Omental fat pad (tissue), 4 donors: Measurements from ENCODE around the gene DEDD2. TPM values are rescaled to one million over a fixed set of nuclear protein-coding genes. Genes with fewer than 3 reads are reported as not detected.

ENCODE experiments used
- ATAC-seq: fragments of 150-250 bp; one replicate; pipeline ENCODE4 v1.9.1; 2016; ENCODE audit warnings: mild to moderate bottlenecking, moderate library complexity; ENCODE audit not compliant: low FRiP score
- DNase-seq: peaks from one replicate; pipeline ENCODE4 v3.0.0-alpha.2; 2019; ENCODE audit warnings: low spot score
- total RNA-seq, 4 donors: library from RNA; depleted of rRNA; stranded (reverse); fragments of >200 nt; gene quantifications; one replicate each; pipeline ENCODE4 v1.1.0, GENCODE V29; 2016
- TF ChIP-seq, protein P1 (sequence below), 3 donors: fragments of 450-650 bp; IDR thresholded peaks; one replicate each; pipeline ENCODE4 v1.5.1; 2016 to 2017; ENCODE audit warnings: antibody characterized with exemption in 3 of 3, mild to moderate bottlenecking in 3 of 3, moderate library complexity in 2 of 3

The DEDD2 gene
- total RNA-seq, 4 donors from 2014 or later = 22.0 to 59.3 (median 29.9) TPM

DNA sequence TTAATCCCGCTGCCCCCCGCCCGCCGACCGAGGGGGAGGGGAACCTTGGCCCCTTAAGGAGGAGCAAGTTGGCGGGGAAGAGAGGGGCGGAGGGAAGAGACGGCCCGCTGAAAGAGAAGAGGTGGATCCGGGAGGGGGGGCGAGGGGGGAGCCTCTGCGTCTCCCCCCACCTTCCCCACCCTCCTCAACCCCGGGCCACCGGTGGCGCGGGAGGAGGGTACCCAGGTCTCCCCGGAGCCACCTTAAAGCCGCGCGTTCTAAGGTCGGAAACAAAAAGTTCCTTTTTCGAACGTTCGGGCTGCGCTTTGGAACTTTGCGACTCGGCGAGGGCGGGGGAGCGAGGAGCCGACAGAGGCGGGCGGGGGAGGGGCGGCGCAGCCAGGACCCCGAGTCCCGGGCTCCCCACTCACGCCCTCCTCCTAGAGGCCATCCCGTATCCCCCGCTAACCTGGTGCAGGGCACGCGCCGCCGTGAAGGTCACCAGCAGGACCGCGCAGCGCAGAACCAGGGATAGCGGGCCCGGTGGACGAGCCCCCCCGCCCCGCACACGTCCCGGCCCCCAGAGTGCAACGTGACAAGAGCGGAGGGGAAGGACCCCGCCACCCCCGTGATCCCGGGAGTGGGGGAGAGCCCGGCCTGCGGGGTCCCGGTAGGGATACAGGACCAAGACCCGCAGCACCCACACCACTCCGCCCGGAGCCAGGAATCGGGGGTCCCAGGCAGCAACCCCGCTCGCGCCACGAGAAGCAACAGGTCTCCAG lies 36.8 kb upstream of the DEDD2 start:
- DNase-seq (no peak), ATAC-seq (peak; percentile 20)
- TF ChIP-seq, protein P1, sequence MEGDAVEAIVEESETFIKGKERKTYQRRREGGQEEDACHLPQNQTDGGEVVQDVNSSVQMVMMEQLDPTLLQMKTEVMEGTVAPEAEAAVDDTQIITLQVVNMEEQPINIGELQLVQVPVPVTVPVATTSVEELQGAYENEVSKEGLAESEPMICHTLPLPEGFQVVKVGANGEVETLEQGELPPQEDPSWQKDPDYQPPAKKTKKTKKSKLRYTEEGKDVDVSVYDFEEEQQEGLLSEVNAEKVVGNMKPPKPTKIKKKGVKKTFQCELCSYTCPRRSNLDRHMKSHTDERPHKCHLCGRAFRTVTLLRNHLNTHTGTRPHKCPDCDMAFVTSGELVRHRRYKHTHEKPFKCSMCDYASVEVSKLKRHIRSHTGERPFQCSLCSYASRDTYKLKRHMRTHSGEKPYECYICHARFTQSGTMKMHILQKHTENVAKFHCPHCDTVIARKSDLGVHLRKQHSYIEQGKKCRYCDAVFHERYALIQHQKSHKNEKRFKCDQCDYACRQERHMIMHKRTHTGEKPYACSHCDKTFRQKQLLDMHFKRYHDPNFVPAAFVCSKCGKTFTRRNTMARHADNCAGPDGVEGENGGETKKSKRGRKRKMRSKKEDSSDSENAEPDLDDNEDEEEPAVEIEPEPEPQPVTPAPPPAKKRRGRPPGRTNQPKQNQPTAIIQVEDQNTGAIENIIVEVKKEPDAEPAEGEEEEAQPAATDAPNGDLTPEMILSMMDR (IDR thresholded peaks at IDR 0.05) = no peak

DNA sequence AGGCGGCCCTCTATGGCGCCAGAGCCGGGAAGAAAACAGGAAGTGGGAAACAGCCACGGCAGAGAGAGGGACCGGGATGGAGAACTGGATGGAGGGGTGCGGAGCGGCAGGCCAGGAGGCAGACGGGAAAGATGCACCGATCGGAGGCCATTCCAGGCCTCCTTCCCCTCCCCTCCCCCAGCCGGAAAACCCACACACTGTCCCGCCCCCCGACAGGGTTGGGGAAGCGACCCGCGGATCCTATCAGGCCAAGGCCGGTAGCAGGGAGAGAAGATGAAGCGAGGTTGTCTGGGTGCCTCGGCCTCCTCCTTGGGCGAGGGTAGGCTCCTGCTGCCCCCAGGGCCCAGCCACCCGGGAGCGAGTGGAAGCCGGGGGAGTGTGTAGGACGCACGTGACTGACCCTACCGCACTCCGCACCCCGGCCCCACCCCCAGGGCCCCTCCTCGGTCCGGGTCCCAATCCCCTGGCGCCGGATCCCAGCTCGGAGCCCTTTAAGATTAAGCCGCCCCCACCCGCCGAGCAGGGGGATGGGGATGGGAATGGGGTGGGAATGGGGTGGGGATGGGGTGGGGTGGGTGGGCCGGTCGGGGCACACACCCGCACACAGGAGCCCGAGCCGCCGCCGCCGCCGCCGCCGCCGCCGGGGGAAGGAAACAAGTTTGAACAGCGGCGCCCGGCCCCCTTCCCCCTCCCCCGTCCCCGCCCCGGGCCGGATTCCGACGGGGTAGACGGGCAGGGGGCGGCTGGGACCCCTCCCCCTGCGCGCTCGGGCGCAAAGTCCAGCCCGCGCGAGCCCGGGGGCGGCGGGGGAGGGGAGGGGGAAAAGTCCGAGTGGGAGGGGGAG lies 36.0 kb upstream of the DEDD2 start:
- no peak for DNase-seq
- ATAC-seq = peak; percentile 12
- TF ChIP-seq, protein P1 (IDR thresholded peaks at IDR 0.05) = no peak

DNA sequence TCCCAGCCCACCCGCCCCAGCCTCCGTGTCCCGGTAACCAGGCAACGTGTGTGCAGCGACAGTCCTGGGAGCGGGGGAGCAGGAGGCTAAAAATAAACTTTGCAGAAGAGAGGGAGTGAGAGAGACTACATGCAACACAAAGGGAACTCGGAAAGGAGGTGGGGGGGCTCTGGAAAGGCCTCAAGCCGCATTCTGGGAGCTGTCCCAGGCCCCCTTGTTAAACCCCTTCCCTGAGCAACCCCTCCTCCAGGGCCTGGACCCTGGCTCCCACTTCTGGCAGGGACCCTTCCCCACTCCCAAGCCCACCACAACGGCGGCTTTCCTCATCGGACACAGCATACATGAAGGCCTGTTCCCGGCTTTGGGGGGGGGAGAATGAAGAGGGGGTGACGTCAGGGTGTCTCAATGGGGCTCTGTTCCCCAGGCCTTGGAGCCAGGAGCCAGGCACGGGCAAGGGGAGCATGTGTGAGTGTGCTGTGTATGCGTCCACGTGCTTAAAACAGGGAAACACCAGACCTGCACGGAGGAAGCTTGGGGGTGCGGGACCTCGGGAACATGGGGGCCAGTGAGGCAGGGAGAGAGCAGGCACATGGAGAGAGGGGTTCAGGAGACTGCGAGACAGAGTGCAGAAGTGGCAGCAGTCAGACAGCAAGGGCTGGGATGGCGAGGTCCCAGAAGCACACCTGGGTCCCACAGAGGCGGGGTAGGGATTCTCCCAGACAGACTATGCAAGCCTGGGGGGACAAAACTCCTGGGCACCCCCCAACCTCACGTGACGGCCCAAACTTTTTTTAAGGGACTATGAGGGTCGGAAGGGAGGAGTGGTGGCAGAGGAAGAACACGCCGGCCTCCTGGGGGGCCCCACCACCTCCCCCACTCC lies 35.1 kb upstream of the DEDD2 start:
- TF ChIP-seq, protein P1 (IDR thresholded peaks at IDR 0.05) = no peak
- no peak for ATAC-seq
- no peak for DNase-seq

DNA sequence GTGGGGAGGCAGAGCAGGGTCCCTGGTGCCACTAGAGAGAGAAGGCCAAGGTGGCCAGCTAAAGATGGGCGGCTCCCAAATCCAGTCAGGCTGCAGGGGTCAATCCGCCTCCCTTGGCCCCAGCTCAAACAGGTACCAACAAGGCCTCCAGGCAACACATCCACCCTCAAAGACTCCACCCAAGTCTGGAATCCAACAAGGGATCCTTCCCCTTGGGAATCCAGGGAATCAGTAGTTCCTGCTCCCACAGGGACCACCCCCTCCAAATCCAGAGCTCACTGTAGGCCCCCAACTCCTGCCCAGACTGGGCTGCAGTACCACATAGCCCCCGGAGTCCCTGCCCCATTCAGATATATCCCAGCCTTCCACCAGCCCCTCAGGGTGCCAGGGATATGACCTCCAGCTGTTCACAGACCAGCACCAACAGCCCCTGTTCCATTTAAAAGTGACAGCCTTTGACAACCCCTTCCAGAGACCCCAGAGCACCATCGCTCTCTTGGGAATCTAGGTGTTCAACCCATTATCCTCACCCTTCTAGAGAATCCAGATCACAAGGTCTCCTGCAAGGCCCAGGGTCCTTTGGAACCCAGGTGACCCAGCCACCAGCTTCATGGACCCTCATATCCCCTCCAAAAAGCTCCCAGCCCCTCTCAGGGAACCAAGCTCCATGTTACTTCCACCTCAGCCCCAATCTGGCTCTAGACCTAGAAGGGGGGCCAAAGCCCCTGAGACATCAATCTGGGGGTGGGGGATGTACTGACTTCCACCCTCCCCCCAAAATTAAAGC lies 34.3 kb upstream of the DEDD2 start:
- no peak for ATAC-seq
- DNase-seq = no peak
- TF ChIP-seq, protein P1 (IDR thresholded peaks at IDR 0.05) = no peak

DNA sequence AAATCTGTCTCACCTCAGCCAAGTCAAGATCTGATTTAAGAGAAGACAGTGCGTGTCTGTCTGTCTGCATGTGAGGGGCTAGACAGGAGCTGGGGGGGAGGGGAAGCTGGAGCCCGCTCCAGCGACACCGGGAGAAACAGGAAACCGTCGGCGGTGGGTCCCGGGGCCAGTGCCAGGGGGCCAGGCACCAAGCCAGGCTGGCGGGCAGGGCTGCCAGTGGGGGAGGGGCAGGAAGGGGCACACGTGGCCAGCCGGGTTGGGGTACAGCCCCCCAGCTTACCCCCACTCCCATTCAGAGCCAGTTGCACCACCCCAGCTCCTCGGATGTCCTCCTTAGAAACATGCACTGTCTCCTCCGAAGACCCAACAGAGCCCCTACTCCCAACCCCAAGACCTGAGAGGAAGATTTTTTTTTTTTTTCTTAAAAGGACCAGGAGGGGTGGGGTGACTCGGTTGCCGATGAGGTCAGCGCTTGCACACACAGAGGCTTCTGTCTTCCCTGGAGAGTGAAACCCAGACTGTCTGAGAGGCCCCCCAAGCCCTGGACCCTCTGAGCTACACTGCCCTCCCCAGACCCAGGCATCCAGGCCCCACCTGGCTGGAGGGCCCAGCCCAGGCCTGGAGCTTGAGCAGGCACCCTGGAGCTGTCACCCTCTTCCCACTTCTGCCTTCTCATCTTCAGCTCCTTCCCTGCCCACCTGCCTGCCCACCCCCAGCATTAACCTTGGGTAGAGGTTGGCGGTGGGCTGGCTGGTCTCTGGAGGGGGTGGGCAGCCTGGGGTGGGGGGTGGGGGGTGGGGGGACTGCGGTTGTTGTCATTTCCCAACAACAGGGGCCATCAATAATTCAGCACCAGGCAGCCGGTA lies 33.4 kb upstream of the DEDD2 start:
- no peak for DNase-seq
- no peak for ATAC-seq
- TF ChIP-seq, protein P1 (IDR thresholded peaks at IDR 0.05) = no peak
